GM23338 (cell line): Measurements from ENCODE around the gene ZNF670. TPM values are rescaled to one million over a fixed set of nuclear protein-coding genes. Genes with fewer than 3 reads are reported as not detected.

ENCODE experiments used
- polyA plus RNA-seq: library from polyadenylated mRNA; unstranded; fragments of >200 nt; fragmentation: Nextera tagmentation; extraction: Ambion mirVana; gene quantifications from 2 replicates; pipeline ENCODE4 v1.2.1, GENCODE V29; 2016
- total RNA-seq: library from RNA; depleted of rRNA; stranded (reverse); fragments of >200 nt; shearing (Covaris generic); gene quantifications from 2 replicates; pipeline ENCODE4 v1.2.3, GENCODE V29; 2014; rRNA removed

Gene ZNF670
- total and polyA plus RNA-seq, 2 experiments from 2014 or later: 8.0 to 19.3 TPM

Other genes starting within 250 kb of the ZNF670 start
- 47.7 and 49.8 TPM in 2 replicates for gene AHCTF1, start 146.9 kb downstream of the ZNF670 start, total RNA-seq
- 14.9 and 21.7 TPM in 2 replicates for gene AHCTF1, start 146.9 kb downstream of the ZNF670 start, polyA plus RNA-seq
- gene ZNF695, start 70.8 kb downstream of the ZNF670 start, total RNA-seq: 20.6 and 26.5 TPM in 2 replicates
- gene ZNF695, start 70.8 kb downstream of the ZNF670 start, polyA plus RNA-seq: 30.1 and 34.2 TPM in 2 replicates
- gene ZNF669, start 25.5 kb upstream of the ZNF670 start, total RNA-seq: 21.7 and 25.4 TPM in 2 replicates
- gene ZNF669, start 25.5 kb upstream of the ZNF670 start, polyA plus RNA-seq: 11.5 and 13.7 TPM in 2 replicates
- 43.9 and 45.7 TPM in 2 replicates for gene ZNF124, start 93.2 kb upstream of the ZNF670 start, total RNA-seq
- gene ZNF124, start 93.2 kb upstream of the ZNF670 start, polyA plus RNA-seq: 18.4 and 23.2 TPM in 2 replicates
- not detected in 2 replicates for gene VN1R5, start 177.3 kb upstream of the ZNF670 start, total RNA-seq
- gene VN1R5, start 177.3 kb upstream of the ZNF670 start, polyA plus RNA-seq: not detected in 2 replicates